GM19463 (cell line): ENCODE measurements around the gene LIPA.
"Not testable (repeated sequence)": the region's sequence is repeated elsewhere in the genome, so short reads cannot be mapped to it uniquely, and the experiment has no call there.

Experiments
- ATAC-seq: cut with Tn5 transposase; IDR thresholded peaks from one replicate; pipeline ENCODE4 v1.9.1; 2021; ENCODE audit warnings: mild to moderate bottlenecking, moderate library complexity; ENCODE audit not compliant: unreplicated experiment

Gene LIPA

DNA sequence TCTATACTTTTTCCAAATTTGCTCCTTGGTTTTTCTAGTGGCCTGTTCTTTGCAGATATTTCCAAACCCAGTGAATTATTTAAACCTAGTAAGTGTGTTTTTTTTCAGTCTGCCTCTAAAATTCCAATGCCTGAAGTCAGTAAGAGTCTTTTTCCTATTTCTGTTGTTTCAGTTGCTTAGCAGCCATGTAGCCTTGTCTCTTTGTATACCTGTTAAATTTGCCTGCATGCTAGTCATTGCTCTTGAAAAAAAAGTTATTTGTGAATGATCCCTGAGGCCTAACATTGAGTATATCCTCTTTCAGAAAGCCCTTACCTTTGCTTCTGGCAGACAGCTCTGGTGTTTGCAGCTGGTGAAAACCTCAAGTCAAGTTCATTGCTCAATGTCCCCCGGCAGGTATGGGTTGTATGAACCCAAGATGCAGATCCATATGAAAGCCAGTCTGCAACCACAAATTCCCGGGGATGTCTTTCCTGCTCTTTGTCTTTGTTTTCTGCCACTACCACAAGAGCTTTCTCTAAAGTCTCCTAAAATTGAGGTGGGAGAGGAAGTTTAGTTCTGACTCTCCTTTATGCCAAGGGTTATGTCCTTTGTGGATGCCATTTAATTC, 80.2 kb downstream of the LIPA start:
- no peak for ATAC-seq

- ATAC-seq = not testable (repeated sequence)
Observed at GRCh38 chr10:89168354-89168900, 83.1 kb downstream of the LIPA start.

DNA sequence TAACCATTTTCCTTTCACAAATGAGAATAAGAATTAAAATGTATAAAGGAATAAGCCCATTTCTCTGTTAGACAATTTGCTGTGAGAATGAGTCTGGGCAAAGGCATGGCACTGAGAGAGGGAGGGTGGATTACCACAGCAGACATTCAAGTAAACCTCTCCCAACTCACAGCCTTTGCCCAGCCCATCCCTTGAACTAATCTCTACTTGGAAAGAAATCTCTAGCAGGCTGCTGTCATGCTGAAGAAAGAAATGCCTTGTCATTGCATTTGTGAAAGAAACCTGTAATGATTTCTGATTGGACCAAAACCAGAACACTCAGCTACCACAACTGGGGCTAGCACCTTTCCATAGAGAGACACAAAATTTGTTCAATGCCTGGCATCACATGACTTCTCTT, 83.7 kb downstream of the LIPA start:
- no peak for ATAC-seq

- no peak for ATAC-seq
Observed at GRCh38 chr10:89165923-89166322, 85.7 kb downstream of the LIPA start.

DNA sequence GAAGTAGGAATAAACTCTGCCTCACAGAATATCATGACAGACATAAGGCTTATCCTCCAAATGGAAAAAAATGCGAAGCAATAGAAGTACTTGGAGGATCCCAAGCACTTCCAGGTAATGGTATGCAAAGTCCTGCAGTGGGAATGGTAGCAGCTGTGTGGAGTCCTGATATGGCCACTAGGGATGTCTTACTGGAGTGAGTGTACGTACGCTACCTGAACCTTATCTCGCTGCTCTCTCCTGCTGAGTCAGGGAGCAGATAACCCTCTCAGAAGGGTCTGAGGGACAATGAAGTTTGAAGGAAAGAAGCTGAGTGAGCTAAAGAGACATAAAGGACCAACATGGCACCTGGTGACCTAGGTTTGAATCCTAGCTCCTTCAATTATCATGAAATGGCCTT, 86.7 kb downstream of the LIPA start:
- ATAC-seq = no peak

DNA sequence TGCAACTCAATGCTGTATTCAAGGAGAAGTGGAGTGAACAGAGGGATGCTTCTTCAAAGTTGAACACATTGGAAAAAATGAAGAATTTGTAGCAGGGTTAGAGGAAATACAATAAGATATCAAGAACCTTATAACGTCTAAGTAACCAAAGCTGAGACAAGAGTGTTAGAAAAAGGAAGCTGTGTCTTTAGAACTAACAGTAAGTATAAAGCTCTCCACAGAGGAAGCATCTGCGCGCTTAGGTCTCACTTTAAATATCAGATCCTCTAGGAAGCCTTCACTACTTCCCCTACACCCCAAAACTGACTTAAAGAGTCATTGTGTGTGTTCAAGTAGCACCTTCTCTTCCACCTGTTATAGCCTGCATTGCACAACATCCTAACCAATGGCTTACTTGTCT, 87.5 kb downstream of the LIPA start:
- ATAC-seq = no peak
